ENCODE measurements around the gene PTPRD.
A peak's percentile ranks its signal among the peaks of the same experiment; 100 is the strongest.

The PTPRD gene

DNA sequence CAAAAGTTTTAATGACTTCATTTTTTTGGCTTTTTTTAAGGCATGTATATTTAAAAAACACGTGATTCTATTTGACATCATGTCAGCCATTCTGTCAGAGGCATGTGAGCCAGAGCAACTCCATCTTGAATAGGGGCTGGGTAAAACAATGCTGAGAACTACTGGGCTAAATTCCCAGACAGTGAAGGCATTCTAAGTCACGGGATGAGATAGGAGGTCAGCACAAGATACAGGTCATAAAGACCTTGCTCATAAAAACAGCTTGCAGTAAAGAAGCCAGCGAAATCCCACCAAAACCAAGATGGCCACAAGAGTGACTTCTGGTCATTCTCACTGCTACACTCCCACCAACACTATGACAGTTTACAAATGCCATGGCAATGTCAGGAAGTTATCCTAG is 1812.6 kb downstream of the PTPRD start:
- no peak for DNase-seq

DNA sequence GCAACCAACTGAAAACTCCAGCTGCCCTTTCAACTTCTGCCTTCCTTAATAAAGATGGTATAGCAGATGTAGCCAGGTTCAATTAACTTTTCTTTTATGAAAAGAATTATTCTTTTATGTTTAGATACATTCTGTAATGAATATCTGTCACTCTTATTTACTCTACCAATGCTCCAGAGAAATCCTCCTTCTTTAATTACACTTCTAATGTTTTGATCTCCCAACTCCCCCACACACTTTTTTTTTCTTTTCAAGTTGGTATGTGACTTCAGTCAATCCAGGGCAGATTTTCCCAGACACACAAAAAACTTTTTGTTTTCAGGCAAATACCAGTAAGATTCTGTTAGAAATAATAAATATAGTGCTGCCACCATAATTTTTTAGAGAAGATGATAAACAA is 1813.2 kb downstream of the PTPRD start:
- no peak for DNase-seq

DNA sequence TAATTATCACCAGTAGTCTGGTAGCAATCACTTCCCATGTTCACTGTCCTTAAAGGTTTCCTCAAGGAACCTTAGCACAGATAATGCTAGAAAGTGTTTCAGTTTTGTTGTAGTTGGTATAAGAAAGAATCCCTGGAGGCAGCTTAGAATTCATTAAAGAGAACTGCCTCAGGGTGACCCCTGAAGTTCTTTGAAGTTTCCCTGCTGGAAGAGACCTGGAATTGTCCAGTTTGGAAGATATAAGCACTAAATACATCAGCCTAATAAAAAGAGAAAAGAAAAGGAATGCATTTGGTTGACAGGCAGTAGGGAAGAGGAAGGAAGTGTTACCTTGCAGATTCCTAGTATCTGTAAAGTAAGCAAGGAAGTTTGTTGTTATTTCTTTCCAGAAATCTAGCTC is 1813.6 kb downstream of the PTPRD start:
- DNase-seq: no peak

DNA sequence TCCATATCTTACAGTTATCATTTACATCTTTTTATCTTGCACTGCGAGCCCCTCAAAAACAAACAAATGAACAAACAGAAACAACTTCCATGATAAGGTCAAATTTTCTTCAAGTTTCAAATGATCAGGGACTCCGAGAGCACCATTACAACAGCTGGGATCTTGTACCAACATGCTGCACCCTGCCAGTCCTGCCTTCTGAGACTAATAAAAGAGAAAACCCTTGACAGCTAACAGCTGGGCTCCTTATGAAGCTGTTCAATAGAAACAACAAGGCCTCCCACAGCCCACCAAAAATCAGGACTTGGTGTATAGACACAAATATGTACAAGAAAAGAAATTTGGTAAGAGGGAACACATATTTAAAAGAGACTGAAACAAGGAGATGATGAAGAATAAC is 1828.0 kb downstream of the PTPRD start:
- DNase-seq: no peak

DNA sequence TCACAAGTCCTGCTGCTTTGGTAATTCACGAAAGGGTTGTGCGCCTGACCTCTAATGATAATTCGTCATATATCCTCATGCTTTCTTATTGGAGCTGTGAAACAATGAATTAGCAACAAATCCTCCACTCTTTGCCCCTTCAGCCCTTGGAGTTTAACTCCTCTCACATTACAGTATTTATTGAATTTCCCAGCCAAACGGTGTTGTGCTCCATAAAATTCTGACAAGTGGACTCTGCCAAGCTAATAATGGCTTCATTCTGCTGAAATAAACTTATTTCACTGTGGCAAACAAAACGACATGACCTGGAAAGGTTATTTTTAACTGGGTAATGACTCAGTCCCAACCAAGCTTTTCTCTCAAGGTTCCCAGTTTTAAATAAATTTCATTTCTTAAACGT is 1828.9 kb downstream of the PTPRD start:
- no peak for DNase-seq

DNA sequence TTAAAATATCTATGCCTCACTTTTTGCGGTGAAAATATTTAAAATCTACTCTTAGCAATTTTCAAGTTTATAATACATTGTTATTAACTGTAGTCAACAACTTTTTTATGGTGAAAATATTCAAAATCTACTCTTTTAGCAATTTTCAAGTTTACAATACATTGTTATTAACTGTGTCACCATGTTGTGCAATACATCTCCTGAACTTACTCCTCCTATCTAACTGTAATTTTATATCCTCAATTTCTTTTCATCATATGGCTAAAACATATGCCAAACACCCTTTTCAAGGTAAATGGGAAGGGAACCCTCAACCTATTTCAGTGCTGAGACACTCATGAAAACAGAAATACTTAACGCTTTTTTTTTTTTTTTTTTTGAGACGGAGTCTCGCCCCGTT is 1830.6 kb downstream of the PTPRD start:
- DNase-seq: no peak

DNA sequence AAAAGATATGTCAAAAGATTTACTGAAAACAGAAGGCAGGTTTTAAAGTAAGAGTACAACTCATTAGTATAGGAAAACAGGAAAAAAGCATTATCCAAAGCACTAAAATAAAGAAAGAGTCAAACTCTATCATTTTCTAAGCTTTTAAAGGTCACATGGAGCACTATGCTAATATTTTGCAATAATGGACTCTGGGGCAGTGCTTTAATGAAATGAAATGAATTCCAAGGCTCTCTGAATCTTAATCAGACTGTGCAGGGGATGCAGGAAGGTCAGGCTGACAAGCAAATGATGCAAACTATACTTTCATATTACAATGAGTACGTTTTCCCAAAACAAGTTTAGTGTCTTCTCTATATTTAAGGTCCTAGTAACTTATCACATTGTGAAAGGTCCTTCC is 1831.3 kb downstream of the PTPRD start:
- DNase-seq: no peak

DNA sequence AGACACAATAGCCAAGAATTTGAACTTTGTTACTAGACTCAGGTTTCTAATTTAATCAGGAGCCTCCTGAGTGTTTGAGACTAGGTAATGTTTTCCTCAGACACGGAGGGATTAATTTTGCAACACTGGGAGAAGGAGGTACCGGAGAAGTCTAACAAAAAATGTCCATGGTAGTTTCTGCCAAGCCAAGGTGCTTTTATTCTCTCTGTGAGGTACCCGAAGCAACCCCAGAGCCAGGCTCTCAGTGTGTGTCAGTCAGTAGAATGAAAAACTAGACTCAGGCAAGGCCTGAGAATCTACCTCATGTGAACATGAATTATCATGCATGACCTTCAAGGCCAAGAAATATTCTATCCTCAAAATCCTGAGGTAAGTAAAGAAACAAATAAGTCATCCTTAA is 1832.4 kb downstream of the PTPRD start:
- no peak for DNase-seq

DNA sequence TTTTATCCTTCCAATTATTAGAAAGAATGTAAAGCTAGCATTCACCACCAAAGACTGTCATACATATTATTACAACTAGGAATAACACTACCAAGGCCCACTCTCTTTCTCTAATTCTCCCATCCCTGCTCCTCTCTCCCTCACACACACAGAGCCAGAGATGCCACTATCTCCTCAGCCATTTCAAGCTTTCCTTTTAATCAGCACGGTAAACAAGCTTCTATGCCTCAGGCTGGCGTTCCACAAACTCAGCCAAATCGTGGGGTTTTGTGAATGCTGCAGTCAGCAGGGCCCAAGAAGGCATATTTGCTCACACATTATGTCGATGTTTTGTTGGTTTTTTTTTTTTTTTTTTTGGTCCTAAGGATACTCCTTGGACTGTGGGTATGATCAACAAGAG is 1833.3 kb downstream of the PTPRD start:
- DNase-seq: no peak

DNA sequence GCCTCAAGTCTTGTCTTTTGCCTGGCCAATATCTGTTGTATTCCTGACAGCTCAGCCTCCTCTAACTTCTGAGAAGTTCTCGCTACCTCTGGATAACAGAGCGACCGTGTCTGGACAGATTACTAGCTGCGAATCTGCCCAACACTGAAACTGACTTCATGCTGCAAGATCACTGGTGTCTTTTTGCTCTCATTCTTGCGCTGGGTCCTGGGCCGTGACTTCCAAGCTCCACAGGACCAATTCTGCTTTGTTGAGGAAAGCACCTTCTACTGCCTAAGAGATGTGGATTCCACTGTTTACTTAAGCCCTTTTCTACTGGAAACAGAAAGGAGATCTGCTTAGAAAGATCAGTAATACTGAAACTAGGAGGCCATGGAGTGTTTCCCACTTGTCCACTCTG is 1834.4 kb downstream of the PTPRD start:
- DNase-seq: no peak

DNA sequence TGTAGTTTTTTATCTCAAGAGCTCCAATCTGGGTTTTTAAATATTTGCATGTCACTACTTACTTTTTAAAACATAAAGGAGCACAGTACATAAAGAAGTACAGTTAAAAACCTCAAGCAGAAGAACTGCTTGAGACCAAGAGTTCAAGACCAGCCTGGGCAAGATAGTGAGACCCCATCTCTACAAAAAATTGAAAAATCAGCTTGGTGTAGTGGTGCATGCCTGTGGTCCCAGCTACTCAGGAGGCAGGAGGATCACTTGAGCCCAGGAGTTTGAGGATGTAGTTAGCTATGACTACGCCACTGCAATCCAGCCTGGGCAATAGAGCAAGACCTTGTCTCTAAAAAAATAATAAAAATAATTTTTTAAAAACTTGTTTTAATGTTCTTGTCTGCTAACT is 1840.5 kb downstream of the PTPRD start:
- no peak for DNase-seq

DNA sequence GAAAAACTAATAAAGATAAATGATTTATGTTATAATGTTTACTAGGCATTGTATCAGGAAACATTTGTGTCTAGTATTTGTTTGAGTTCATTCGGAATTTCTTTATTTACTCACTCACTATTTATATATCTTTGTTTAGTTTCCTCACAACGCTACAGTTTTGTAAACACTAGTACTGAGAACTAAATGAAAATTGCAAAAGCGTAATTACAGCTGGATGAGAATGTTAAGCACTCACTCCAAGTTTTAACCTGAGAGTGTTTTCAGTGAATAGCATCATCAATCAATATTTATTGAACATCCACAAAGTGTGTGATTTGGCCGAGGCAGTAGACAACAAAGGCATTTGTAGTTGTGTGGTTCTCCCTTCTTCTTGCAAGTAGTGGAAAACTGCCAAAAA is 1843.6 kb downstream of the PTPRD start:
- DNase-seq: peak; percentile 54

DNA sequence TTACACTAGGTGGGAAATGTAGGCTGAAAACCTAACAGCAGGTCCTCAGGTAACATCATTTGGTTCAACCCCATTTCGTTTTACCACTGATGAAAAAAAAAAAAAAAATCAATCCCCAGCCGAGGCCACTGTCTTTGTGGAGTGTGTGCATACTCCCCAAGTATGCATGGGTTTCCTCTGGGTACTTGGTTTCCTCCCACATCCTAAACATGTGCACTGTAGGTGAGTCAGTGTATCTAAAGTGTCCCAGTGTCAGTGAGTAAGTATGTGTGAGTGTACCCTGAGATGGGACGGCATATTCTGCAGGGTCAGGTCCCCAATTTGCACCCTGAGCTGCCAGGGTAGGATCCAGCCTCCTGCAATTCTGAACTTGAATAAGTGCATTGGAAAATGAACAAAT is 1846.7 kb downstream of the PTPRD start:
- no peak for DNase-seq

DNA sequence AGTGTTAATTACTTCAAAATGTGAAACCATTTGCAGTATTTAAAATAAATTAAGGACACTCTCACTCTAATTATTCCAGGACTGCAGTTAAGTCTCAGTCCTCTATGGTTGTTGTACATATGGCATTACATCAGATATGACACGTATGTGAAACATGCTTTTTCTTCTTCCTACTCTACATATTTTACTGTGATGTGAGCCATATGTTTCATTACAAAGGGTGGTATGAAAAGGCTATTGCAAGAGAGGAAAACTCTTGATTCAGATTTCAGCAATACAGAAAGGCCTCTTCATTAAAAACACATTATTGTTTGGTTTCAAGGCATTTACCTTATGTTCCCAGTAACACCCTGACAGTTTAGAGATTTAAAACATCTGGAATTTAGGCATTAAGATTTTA is 1848.8 kb downstream of the PTPRD start:
- DNase-seq: no peak

DNA sequence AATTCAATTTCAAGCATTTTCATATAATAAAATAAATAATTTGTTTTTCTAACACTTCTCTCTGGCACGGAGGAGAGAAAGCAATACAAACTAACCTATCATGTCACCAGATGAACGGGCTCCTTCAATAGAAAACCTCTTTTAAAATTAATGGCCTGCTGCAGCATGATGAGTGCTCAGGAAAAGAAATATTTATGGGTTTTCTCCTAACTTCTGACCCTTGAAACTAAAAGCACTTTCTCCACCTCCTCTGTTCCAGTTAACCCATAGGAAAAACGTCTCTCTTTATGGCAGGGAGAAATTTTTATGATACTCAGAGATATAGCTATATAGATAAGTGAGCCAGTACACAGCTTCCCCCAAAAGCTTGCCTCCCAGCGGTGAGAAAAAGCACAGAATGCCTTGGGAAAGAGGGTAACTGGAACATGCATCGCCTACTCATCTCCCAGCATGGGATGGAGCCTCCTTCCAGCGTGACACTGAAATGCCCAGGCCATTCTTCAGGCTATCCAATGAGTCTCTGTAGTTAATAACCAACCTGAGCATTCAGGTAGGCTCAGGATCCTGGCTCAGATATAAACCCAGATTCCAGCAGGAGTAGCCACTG is 1850.2 kb downstream of the PTPRD start:
- DNase-seq: no peak

DNA sequence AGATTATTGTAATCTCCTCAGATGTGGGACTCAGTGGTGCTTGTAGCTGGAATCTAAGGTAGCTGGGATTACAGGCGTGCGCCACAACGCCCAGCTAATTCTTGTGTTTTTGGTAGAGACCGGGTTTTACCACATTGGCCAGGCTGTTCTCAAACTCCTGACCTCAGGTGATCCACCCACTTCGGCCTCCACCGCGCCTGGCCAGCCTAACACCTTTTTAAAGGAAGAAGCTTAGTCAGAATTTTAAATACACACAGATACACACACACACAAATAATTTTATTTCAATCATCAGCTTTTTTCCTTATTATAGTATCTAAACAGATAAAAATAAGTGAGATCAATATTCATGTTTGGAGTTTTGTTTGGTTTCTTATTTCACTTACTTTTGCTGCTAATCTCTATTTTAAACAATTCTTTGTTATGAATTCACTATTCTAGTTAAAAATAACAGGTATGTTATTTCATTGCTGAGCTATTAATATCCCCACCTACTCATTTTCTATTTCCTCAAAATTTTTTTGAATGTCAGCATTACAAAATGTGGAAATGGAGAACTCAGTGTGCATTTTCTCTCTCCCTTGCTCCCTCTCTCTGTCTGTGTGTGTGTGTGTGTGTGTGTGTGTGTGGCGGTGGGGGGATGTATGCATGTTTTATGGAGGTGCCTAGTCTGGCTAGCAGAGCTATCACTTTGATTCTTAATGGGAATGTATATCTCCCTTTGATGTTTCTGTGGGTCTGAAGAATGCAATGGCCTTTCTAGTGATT is 1852.6 kb downstream of the PTPRD start:
- DNase-seq: no peak

DNA sequence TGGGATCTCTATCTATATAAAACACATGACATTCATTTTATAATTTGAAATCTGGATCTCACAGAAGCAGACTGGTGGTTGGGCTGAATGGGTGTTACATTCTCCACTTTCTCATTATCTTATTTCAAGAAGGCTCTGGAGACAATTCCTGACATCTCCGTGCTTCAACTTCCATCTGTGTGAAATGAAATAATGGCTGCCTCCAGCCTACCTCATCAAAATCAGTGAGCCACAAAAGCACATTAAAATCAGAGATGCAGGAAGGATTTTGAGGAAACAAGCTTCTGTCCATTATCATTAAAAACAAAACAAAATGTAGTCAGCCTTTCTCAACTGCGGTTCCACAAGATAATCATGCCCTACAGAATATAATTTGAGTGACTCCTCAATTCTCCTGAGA is 1854.9 kb downstream of the PTPRD start:
- DNase-seq: no peak

DNA sequence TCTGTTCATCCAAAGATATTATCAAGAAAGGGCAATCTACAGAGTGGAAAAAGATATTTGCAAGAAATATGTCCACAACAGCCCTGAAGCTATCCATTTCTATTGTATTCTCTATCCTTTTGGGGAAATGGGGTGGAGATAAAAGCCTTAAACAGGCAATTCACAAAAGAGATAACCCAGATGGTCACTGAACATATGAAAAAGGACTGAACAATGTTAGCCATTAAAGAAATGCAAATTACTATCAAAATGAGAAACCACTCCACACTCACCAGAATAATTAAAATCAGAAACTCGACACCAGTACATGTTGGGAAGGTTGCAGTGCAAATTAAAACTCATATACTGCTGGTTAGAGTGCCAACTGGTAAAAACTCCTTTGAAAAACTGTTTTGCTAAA is 1858.1 kb downstream of the PTPRD start:
- DNase-seq: no peak

DNA sequence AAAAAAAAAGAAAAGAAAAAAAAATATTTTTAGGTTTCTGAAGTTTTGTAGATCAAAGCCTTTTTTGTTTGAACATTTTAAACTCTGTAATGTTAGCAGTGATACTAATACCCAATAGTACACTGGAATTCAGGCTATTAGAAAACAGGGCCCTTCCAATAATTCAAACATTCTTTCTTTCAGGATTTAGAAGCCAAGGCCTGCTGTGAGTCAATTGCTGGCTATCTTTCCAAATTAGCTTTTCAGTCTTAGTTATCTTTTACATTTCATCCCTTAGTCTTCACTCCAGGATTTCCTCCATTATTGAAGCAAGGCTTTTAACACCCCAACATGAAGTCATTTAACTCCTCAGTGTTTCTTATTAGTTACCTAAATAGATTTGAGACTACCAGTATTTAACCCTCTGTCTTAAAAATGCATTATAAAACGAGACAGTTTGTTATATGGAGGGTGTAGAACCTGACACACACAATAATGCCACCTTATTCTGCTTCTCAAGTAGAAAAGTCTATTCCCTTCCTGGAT is 1861.3 kb downstream of the PTPRD start:
- no peak for DNase-seq

DNA sequence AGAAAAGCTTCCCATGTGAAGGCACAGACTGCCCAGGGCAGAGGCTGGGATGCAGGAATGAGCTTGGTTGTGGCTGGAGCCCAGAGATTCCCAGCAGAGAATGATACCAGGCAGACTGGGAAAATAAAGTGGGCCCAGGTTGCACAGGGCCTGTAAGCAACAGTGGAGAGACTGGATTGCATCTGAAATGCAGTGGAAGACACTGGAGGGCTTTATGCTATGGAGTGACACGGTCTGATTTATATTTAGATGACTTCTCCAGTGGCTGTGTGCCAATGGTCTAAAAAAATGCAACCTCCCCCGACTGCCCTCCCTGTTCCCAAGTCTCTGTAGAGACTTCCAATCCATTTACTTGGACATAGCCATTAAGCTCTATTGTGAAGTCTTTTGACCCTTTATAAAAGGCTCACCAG is 1862.2 kb downstream of the PTPRD start:
- DNase-seq: no peak

DNA sequence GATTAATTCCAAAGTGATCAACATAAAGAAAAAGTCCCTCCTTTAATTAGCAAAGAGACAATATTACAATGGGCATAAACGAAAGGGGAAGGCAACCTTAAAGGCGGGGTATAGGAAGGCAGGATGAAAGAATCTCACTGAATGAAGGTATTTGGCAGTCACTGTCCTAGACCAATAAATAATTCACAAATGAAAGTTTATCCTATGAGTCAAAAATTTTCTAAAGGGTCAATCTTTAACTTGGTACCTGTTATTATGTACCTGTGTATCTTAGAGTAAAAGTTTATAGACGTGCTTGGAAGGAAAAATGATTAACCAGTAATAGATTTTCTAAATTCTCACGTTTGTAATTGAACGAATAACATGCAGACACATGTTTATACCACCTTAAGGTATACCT is 1867.5 kb downstream of the PTPRD start:
- no peak for DNase-seq

DNA sequence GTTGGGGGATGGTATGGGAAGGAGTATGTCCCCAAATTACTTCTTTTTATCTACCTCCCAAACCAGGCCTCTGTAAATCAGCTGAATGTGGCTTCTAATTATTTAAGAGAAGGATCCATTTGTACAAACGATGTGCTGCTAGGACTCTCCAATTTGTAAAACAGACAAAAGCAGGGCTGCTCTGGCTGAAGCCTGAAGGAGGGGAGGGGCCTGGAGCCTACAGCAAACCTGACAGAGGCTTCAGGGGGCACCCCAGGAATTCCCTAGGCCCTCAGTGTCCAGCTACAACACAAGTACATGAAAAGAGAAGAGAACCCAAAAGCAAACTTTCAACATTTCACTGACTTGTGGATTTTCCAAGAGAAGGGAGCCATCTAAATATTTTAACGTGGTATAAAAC is 1873.9 kb downstream of the PTPRD start:
- no peak for DNase-seq

DNA sequence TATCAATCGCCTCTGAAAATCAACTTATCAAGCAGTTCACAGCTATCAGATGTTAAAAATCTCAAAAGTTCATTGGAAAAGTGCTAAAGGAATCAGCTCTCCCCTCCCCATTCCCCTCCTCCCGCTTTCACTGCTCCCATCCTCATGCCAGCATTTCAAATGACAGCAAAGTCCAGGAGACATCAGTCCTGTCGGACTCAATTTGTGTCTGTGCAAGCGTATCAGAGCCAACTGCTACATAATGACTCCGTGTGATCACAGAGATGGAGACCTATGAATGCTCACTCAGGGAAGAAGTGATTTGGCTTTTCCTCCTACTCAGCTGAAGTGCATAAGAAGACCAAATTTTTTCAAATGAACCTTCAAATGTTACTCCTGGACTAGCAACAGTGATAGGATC is 1876.0 kb downstream of the PTPRD start:
- DNase-seq: no peak

DNA sequence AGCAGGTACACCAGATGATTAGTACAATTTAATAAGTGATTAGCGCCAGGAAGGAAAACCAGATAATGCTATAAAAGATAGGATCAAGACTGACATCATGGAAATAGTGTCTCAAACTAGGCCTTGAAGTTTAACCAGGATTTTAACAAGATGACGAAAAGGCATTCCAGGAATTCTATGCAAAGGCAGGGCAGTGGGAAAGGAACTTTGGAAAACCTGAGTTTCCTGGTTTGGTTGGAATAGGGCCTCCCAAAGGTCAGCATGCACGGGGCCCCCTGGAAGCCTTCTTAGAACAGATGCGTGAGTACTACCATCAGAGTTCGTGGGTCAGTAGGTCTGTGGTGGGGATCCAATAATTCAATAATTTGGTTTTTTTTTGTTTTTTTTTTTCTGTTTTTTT is 1878.0 kb downstream of the PTPRD start:
- no peak for DNase-seq
